ENCODE results near the gene CITED4. TPM values are rescaled to one million over a fixed set of nuclear protein-coding genes. Genes with fewer than 3 reads are reported as not detected.

The CITED4 gene
- total and polyA plus RNA-seq, 10 of the 15 experiments (the other 5 are each of a cell fraction or from before 2014, with no cell fraction given), result 0.13 to 0.64 (median 0.26) TPM; not detected in 6

DNA sequence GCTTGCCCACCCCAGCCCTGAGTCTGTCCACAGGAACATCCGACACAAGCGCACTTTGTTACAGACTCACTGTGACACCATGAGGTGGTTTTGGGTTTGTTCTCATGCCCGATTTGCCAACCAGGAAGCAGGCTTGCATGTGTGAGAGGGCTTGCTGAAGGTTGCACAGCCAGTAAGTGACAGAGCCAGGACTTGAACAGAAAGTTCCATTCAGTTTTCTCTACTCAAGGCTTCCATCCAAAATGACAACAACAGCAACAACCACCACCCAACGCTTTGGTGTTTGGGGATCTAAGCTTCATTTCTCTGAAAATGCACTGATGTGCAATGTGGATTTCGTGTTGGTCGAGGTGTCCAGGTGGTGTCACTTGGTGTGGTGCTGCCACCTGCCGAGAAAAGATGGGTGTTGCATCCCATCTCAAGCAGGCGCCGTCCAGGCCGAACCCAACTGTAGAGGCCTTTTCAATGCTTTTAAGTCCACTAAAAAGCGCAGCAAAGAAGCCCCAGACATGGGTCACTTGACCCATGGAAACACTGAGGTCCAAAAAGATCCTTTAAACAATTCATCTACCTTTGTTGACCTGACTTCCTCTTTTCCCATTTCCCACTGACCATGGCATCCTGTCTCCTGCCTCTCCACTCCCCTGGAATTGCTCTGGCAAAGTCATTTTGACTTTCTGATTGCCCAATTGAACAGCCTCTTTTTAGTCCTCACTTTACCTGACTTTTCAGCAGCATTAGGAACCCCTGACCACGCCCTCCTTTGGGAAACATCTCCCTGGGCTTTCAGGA lies 12.2 kb downstream of the CITED4 start (continued):
- TF ChIP-seq ZNF217 (IDR thresholded peaks at IDR 0.05), result no peak
- TF ChIP-seq, protein P1, sequence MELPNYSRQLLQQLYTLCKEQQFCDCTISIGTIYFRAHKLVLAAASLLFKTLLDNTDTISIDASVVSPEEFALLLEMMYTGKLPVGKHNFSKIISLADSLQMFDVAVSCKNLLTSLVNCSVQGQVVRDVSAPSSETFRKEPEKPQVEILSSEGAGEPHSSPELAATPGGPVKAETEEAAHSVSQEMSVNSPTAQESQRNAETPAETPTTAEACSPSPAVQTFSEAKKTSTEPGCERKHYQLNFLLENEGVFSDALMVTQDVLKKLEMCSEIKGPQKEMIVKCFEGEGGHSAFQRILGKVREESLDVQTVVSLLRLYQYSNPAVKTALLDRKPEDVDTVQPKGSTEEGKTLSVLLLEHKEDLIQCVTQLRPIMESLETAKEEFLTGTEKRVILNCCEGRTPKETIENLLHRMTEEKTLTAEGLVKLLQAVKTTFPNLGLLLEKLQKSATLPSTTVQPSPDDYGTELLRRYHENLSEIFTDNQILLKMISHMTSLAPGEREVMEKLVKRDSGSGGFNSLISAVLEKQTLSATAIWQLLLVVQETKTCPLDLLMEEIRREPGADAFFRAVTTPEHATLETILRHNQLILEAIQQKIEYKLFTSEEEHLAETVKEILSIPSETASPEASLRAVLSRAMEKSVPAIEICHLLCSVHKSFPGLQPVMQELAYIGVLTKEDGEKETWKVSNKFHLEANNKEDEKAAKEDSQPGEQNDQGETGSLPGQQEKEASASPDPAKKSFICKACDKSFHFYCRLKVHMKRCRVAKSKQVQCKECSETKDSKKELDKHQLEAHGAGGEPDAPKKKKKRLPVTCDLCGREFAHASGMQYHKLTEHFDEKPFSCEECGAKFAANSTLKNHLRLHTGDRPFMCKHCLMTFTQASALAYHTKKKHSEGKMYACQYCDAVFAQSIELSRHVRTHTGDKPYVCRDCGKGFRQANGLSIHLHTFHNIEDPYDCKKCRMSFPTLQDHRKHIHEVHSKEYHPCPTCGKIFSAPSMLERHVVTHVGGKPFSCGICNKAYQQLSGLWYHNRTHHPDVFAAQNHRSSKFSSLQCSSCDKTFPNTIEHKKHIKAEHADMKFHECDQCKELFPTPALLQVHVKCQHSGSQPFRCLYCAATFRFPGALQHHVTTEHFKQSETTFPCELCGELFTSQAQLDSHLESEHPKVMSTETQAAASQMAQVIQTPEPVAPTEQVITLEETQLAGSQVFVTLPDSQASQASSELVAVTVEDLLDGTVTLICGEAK (IDR thresholded peaks at IDR 0.05; ENCODE audit: borderline replicate concordance), result no peak
- TF ChIP-seq, protein P2, sequence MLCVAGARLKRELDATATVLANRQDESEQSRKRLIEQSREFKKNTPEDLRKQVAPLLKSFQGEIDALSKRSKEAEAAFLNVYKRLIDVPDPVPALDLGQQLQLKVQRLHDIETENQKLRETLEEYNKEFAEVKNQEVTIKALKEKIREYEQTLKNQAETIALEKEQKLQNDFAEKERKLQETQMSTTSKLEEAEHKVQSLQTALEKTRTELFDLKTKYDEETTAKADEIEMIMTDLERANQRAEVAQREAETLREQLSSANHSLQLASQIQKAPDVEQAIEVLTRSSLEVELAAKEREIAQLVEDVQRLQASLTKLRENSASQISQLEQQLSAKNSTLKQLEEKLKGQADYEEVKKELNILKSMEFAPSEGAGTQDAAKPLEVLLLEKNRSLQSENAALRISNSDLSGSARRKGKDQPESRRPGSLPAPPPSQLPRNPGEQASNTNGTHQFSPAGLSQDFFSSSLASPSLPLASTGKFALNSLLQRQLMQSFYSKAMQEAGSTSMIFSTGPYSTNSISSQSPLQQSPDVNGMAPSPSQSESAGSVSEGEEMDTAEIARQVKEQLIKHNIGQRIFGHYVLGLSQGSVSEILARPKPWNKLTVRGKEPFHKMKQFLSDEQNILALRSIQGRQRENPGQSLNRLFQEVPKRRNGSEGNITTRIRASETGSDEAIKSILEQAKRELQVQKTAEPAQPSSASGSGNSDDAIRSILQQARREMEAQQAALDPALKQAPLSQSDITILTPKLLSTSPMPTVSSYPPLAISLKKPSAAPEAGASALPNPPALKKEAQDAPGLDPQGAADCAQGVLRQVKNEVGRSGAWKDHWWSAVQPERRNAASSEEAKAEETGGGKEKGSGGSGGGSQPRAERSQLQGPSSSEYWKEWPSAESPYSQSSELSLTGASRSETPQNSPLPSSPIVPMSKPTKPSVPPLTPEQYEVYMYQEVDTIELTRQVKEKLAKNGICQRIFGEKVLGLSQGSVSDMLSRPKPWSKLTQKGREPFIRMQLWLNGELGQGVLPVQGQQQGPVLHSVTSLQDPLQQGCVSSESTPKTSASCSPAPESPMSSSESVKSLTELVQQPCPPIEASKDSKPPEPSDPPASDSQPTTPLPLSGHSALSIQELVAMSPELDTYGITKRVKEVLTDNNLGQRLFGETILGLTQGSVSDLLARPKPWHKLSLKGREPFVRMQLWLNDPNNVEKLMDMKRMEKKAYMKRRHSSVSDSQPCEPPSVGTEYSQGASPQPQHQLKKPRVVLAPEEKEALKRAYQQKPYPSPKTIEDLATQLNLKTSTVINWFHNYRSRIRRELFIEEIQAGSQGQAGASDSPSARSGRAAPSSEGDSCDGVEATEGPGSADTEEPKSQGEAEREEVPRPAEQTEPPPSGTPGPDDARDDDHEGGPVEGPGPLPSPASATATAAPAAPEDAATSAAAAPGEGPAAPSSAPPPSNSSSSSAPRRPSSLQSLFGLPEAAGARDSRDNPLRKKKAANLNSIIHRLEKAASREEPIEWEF (IDR thresholded peaks at IDR 0.05; ENCODE audit: insufficient replicate concordance, low read depth, low read length), result peak; percentile 47
- TF ChIP-seq, protein P3, sequence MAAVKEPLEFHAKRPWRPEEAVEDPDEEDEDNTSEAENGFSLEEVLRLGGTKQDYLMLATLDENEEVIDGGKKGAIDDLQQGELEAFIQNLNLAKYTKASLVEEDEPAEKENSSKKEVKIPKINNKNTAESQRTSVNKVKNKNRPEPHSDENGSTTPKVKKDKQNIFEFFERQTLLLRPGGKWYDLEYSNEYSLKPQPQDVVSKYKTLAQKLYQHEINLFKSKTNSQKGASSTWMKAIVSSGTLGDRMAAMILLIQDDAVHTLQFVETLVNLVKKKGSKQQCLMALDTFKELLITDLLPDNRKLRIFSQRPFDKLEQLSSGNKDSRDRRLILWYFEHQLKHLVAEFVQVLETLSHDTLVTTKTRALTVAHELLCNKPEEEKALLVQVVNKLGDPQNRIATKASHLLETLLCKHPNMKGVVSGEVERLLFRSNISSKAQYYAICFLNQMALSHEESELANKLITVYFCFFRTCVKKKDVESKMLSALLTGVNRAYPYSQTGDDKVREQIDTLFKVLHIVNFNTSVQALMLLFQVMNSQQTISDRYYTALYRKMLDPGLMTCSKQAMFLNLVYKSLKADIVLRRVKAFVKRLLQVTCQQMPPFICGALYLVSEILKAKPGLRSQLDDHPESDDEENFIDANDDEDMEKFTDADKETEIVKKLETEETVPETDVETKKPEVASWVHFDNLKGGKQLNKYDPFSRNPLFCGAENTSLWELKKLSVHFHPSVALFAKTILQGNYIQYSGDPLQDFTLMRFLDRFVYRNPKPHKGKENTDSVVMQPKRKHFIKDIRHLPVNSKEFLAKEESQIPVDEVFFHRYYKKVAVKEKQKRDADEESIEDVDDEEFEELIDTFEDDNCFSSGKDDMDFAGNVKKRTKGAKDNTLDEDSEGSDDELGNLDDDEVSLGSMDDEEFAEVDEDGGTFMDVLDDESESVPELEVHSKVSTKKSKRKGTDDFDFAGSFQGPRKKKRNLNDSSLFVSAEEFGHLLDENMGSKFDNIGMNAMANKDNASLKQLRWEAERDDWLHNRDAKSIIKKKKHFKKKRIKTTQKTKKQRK (IDR thresholded peaks at IDR 0.05; ENCODE audit: low read depth, low read length), result no peak
- TF ChIP-seq RFX5 (IDR thresholded peaks at IDR 0.05; ENCODE audit: low read depth, low read length), result no peak
- TF ChIP-seq TAF1 (IDR thresholded peaks at IDR 0.05; ENCODE audit: borderline replicate concordance, low read depth, low read length), result no peak
- no peak for TF ChIP-seq BACH1 (IDR thresholded peaks at IDR 0.05; ENCODE audit: borderline replicate concordance)
- TF ChIP-seq, protein P4, sequence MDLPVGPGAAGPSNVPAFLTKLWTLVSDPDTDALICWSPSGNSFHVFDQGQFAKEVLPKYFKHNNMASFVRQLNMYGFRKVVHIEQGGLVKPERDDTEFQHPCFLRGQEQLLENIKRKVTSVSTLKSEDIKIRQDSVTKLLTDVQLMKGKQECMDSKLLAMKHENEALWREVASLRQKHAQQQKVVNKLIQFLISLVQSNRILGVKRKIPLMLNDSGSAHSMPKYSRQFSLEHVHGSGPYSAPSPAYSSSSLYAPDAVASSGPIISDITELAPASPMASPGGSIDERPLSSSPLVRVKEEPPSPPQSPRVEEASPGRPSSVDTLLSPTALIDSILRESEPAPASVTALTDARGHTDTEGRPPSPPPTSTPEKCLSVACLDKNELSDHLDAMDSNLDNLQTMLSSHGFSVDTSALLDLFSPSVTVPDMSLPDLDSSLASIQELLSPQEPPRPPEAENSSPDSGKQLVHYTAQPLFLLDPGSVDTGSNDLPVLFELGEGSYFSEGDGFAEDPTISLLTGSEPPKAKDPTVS (IDR thresholded peaks at IDR 0.05; ENCODE audit: low read depth, low read length), result no peak
- TF ChIP-seq RAD21 (IDR thresholded peaks at IDR 0.05; ENCODE audit: insufficient read depth, low read depth, low read length), result peak; percentile 91
- no peak for TF ChIP-seq NRF1 (conservative IDR thresholded peaks at IDR 0.05; ENCODE audit: low read depth, low read length)
- TF ChIP-seq NR2C2 (IDR thresholded peaks at IDR 0.05; ENCODE audit: borderline replicate concordance, control insufficient read depth, insufficient read length, low read depth), result no peak
- TF ChIP-seq, protein P5, sequence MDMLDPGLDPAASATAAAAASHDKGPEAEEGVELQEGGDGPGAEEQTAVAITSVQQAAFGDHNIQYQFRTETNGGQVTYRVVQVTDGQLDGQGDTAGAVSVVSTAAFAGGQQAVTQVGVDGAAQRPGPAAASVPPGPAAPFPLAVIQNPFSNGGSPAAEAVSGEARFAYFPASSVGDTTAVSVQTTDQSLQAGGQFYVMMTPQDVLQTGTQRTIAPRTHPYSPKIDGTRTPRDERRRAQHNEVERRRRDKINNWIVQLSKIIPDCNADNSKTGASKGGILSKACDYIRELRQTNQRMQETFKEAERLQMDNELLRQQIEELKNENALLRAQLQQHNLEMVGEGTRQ (IDR thresholded peaks at IDR 0.05; ENCODE audit: borderline replicate concordance, low read depth, low read length), result no peak
- TF ChIP-seq HCFC1 (IDR thresholded peaks at IDR 0.05; ENCODE audit: low read length), result no peak; the same call in 1 of the 2 replicates

Measured in GM12878 (cell line).